Smooth muscle cell of the umbilical artery (primary cell): Measurements from ENCODE around the gene GLRX. TPM values are rescaled to one million over a fixed set of nuclear protein-coding genes. Genes with fewer than 3 reads are reported as not detected.

ENCODE experiments used
- total RNA-seq: library from RNA; depleted of rRNA; stranded (reverse); fragments of >200 nt; gene quantifications from 2 replicates; pipeline ENCODE4 v1.2.3, GENCODE V29; 2014

Gene GLRX
- 27.0 and 39.1 TPM in 2 replicates for total RNA-seq

GRCh38 chr5:95822542-95823181 is at the start of gene GLRX:
TSS of gene GLRX (minus strand) at chr5:95822726. CDS start at chr5:95822662, 64 bp downstream.

Other genes starting within 250 kb of the GLRX start
- under 0.01 and 0.28 TPM in 2 replicates for gene GPR150, start 202.6 kb downstream of the GLRX start, total RNA-seq
- gene RFESD, start 175.9 kb downstream of the GLRX start, total RNA-seq, result 0.59 and 1.7 TPM in 2 replicates
- 0.30 and 0.46 TPM in 2 replicates for gene SPATA9, start 139.7 kb downstream of the GLRX start, total RNA-seq
- 256 and 273 TPM in 2 replicates for gene RHOBTB3, start 91.4 kb downstream of the GLRX start, total RNA-seq
- 41.6 and 57.2 TPM in 2 replicates for gene ELL2, start 139.1 kb upstream of the GLRX start, total RNA-seq